Hematopoietic multipotent progenitor cell (in vitro differentiated cells): ENCODE measurements around the gene TFIP11. TPM values are rescaled to one million over a fixed set of nuclear protein-coding genes. Genes with fewer than 3 reads are reported as not detected.

Experiments used
- DNase-seq, 3 donors: peaks; one replicate each; pipeline ENCODE4 v3.0.0-alpha.2; 2011 to 2015; ENCODE audit warnings: low read depth in 2 of 3, low spot score in 2 of 3
- total RNA-seq: library from RNA; depleted of rRNA; stranded (reverse); fragments of >200 nt; gene quantifications from one replicate; pipeline ENCODE4 v1.2.3, GENCODE V29; 2012

Gene TFIP11
- total RNA-seq, result 33.7 TPM

- peak; percentile 74 to 88 (median 88) for DNase-seq
Measured at GRCh38 chr22:26512149-26512793, at the start of gene TFIP11. Gene TFIP11, minus strand, starts transcription at chr22:26512473. Its CDS starts 2,201 bp downstream, at chr22:26510272.

GRCh38 chr22:26561756-26562417 is 49.6 kb upstream of the TFIP11 start:
- no peak for DNase-seq

- no peak for DNase-seq
Measured at GRCh38 chr22:26559961-26560575, 47.8 kb upstream of the TFIP11 start.

- no peak for DNase-seq
Measured at GRCh38 chr22:26558248-26558895, 46.1 kb upstream of the TFIP11 start.

- no peak for DNase-seq
Measured at GRCh38 chr22:26556904-26557303, 44.6 kb upstream of the TFIP11 start.

- no peak for DNase-seq
Measured at GRCh38 chr22:26555478-26555877, 43.2 kb upstream of the TFIP11 start.

- DNase-seq, result no peak
Measured at GRCh38 chr22:26554956-26555355, 42.7 kb upstream of the TFIP11 start.

GRCh38 chr22:26553056-26553752 is 40.9 kb upstream of the TFIP11 start:
- no peak for DNase-seq

- no peak for DNase-seq
Measured at GRCh38 chr22:26552466-26552865, 40.2 kb upstream of the TFIP11 start.

GRCh38 chr22:26551568-26551967 is 39.3 kb upstream of the TFIP11 start:
- no peak for DNase-seq

GRCh38 chr22:26550498-26551033 is 38.3 kb upstream of the TFIP11 start:
- no peak for DNase-seq

- DNase-seq, result no peak
Measured at GRCh38 chr22:26549902-26550497, 37.7 kb upstream of the TFIP11 start.

GRCh38 chr22:26548984-26549383 is 36.7 kb upstream of the TFIP11 start:
- DNase-seq, result no peak

- no peak for DNase-seq
Measured at GRCh38 chr22:26548303-26548702, 36.0 kb upstream of the TFIP11 start.

- DNase-seq, result no peak
Measured at GRCh38 chr22:26547837-26548236, 35.6 kb upstream of the TFIP11 start.

GRCh38 chr22:26547426-26547825 is 35.2 kb upstream of the TFIP11 start:
- no peak for DNase-seq

- no peak for DNase-seq
Measured at GRCh38 chr22:26546282-26546681, 34.0 kb upstream of the TFIP11 start.

GRCh38 chr22:26545827-26546226 is 33.6 kb upstream of the TFIP11 start:
- no peak for DNase-seq

- no peak for DNase-seq
Measured at GRCh38 chr22:26545385-26545784, 33.1 kb upstream of the TFIP11 start.

- DNase-seq, result no peak
Measured at GRCh38 chr22:26544489-26544888, 32.2 kb upstream of the TFIP11 start.
